GM18508 (cell line): Measurements from ENCODE around the gene NR5A1.

Experiments
- ATAC-seq: cut with Tn5 transposase; IDR thresholded peaks from one replicate; pipeline ENCODE4 v1.9.1; 2021; ENCODE audit warnings: moderate number of reproducible peaks; ENCODE audit not compliant: insufficient read depth, unreplicated experiment

Gene NR5A1

GRCh38 chr9:124517600-124517999 is 10.4 kb upstream of the NR5A1 start:
- ATAC-seq, result no peak

GRCh38 chr9:124514874-124515273 is 7.7 kb upstream of the NR5A1 start:
- ATAC-seq, result no peak

- no peak for ATAC-seq
Observed at GRCh38 chr9:124514125-124514524, 6.9 kb upstream of the NR5A1 start.

- no peak for ATAC-seq
Observed at GRCh38 chr9:124513376-124513994, 6.3 kb upstream of the NR5A1 start.

- ATAC-seq, result no peak
Observed at GRCh38 chr9:124512806-124513204, 5.6 kb upstream of the NR5A1 start.

GRCh38 chr9:124511891-124512805 is 4.9 kb upstream of the NR5A1 start:
- no peak for ATAC-seq

GRCh38 chr9:124511426-124511840 is 4.2 kb upstream of the NR5A1 start:
- ATAC-seq, result no peak

- ATAC-seq, result no peak
Observed at GRCh38 chr9:124510650-124511425, 3.6 kb upstream of the NR5A1 start.

- no peak for ATAC-seq
Observed at GRCh38 chr9:124507880-124508423, 753 bp upstream of the NR5A1 start.

- no peak for ATAC-seq
Observed at GRCh38 chr9:124506433-124506832, 766 bp downstream of the NR5A1 start.

- ATAC-seq, result no peak
Observed at GRCh38 chr9:124505901-124506346, 1.3 kb downstream of the NR5A1 start.

GRCh38 chr9:124505006-124505900 is 1.9 kb downstream of the NR5A1 start:
- ATAC-seq, result no peak

GRCh38 chr9:124504530-124505005 is 2.6 kb downstream of the NR5A1 start:
- ATAC-seq, result no peak

GRCh38 chr9:124503713-124504529 is 3.3 kb downstream of the NR5A1 start:
- ATAC-seq, result no peak

- ATAC-seq, result no peak
Observed at GRCh38 chr9:124502711-124503702, 4.2 kb downstream of the NR5A1 start.

GRCh38 chr9:124501771-124502320 is 5.4 kb downstream of the NR5A1 start:
- ATAC-seq, result no peak
